RWPE1 (cell line): ENCODE data around the gene PNO1.
A peak's percentile ranks its signal among the peaks of the same experiment; 100 is the strongest.

Experiments
- CTCF ChIA-PET: fragments of 350-600 bp; sonication (Branson Sonifier 250); formaldehyde crosslinking; extraction: SDS; loops from one replicate; lab custom pipeline; 2021; lab: Yijun Ruan, JAX
- POLR2A ChIA-PET: fragments of 400-600 bp; formaldehyde crosslinking; extraction: SDS; loops from one replicate; lab custom pipeline; 2020; ENCODE audit warnings: antibody characterized with exemption; ENCODE audit not compliant: low non-redundant PET; lab: Yijun Ruan, JAX
- DNase-seq: peaks from one replicate; pipeline ENCODE4 v3.0.0; 2012; ENCODE audit warnings: low spot score
- H3K27ac ChIP-seq: fragments of 450-650 bp; 2 replicates; pipeline ENCODE4 v1.5.1; 2017
- TF ChIP-seq, protein P1 (sequence below): fragments of 450-650 bp; conservative IDR thresholded peaks from 2 replicates; pipeline ENCODE4 v1.5.1; 2017; ENCODE audit warnings: low read depth, mild to moderate bottlenecking

The PNO1 gene

DNA sequence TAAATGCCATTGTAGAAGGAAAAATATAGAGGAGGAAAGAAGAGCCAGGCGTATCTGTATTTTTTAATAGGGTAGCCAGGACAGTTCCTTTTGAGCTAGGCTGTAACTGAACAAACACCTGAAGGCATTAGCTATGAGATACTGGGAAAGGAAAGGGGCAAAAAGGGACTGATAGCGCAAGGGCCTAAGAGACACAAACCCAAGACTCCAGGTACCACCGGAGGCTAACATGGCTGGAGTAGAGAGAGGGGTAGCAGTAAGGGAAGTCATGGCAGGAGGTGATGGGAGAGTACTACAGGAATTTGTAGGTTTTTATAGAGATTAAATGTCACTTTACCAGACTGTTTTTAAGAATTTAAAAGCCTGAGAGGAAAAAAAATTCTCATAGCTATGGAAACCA, 20.7 kb downstream of the PNO1 start:
- TF ChIP-seq, protein P1, sequence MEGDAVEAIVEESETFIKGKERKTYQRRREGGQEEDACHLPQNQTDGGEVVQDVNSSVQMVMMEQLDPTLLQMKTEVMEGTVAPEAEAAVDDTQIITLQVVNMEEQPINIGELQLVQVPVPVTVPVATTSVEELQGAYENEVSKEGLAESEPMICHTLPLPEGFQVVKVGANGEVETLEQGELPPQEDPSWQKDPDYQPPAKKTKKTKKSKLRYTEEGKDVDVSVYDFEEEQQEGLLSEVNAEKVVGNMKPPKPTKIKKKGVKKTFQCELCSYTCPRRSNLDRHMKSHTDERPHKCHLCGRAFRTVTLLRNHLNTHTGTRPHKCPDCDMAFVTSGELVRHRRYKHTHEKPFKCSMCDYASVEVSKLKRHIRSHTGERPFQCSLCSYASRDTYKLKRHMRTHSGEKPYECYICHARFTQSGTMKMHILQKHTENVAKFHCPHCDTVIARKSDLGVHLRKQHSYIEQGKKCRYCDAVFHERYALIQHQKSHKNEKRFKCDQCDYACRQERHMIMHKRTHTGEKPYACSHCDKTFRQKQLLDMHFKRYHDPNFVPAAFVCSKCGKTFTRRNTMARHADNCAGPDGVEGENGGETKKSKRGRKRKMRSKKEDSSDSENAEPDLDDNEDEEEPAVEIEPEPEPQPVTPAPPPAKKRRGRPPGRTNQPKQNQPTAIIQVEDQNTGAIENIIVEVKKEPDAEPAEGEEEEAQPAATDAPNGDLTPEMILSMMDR: no peak
- no peak for DNase-seq
- no peak overlapping the region for H3K27ac ChIP-seq
- POLR2A ChIA-PET: no interaction called here
- CTCF ChIA-PET: interaction anchor here (1.4 kb wide), 1 partner anchor 18 kb away, joined by 7 read pairs; no protein-coding TSS in a partner anchor

DNA sequence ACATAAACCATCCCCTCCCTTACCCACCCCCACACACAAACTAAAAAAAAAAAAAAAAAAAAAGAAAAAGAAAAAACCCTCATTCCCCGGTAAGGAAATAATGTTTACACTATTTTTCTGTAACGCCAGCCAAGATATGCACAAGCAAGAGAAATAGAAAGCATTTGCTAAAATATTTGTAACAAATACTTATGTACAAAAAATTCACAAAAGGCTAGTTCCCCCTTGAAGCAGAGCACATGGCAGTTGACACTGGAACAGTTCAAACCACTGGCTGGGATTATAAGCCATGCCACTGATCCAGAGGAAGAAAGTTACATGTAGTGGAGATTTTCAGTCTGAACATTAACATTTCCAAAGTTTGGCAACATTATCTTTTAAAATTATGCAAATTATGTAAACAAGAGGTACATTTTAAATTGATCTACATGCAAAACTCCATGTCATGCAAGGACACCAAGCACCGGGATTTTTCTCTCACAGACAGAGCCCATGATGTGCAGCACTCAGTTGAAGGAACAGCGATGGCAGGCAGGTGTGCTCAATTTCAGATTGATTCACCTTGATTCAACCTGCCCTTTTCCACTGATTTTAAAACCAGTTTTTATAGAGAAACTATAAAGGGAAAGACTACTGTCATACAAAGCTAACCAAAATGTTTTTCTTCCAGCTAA, 21.4 kb downstream of the PNO1 start:
- ChIA-PET CTCF (interaction anchor here (1.4 kb wide), 1 partner anchor 17 kb away, joined by 7 read pairs; no protein-coding TSS in a partner anchor), POLR2A (no interaction called here)
- no peak overlapping the region for H3K27ac ChIP-seq
- TF ChIP-seq, protein P1: no peak
- no peak for DNase-seq

DNA sequence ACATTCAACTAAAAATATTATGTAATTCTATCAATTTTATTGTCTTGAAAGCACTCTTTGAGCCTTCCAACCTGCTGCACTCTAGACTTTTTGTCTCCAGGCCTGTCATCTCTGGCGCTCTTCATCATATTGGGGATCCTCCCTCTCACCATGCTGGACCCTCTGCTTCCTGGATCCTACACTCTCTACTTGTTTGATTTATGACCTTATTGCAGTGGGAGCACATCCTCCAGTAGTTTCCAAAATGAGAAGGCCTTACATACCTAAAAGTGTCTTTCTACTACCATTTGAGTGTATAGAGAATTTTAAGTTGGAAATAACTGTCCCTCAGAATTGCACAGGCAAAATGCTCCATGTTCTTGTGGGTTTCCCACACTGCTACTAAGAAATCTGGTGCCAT, 25.2 kb downstream of the PNO1 start:
- CTCF ChIA-PET: no interaction called here
- POLR2A ChIA-PET: no interaction called here

GRCh38 chr2:68185541-68186164, 28.0 kb downstream of the PNO1 start:
- TF ChIP-seq, protein P1: peak; percentile 31
- ChIA-PET POLR2A (no interaction called here), CTCF (interaction anchor here (0.7 to 1.0 kb wide), 7 partner anchors 27 to 308 kb away, joined by 3 to 7 read pairs (median 3); no protein-coding TSS in a partner anchor)
- DNase-seq: no peak
- no peak overlapping the region for H3K27ac ChIP-seq

More for the DNA sequence above, 25.2 kb downstream of the PNO1 start:
- DNase-seq: no peak
- no peak overlapping the region for H3K27ac ChIP-seq
- TF ChIP-seq, protein P1: no peak

DNA sequence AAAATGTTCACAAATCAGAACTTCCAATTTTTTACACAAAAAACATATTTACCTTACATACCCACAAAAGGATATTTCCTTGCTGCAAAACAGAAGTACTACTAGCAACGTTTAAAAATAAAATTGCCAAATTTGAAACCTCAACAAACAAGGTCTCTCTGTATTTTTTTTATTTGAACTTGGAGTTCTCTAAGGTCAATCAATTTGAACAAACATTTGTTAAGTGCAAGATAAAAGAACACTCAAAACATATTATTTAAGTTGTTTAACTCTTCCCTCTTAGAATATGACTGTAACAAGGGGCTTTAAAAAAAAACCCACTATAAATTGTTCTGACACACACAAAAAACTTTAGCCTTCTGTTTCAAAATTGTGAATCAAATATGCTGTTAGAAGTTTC, 29.6 kb downstream of the PNO1 start:
- H3K27ac ChIP-seq: no peak overlapping the region
- ChIA-PET CTCF (no interaction called here), POLR2A (no interaction called here)
- no peak for DNase-seq
- TF ChIP-seq, protein P1: no peak

DNA sequence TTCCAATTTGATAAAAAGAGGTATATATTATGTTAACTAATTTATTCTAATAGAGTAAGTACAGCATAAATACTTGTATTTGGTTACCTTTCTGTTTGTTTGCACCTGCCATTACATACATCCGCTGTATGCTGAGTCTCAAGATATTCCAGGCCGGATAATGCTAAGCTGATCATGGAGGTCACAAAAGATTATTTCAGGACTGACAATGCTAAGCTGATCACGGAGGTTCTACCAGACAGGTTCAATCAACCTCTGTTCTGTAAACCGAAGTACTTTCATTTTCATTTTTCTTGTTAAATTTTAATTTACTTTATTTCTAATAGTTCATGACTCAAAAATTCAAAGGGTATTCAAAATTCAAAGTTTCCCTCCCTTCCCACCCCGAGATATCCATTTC, 31.1 kb downstream of the PNO1 start:
- no peak for DNase-seq
- no peak overlapping the region for H3K27ac ChIP-seq
- ChIA-PET POLR2A (no interaction called here), CTCF (interaction anchor here (0.6 to 0.7 kb wide), 2 partner anchors 103 to 104 kb away, joined by 4 read pairs; no protein-coding TSS in a partner anchor)
- TF ChIP-seq, protein P1: no peak
